Hippocampal formation (tissue), 2 donors: Measurements from ENCODE around the gene DNAJB14.
"Not testable (repeated sequence)": the region's sequence is repeated elsewhere in the genome, so short reads cannot be mapped to it uniquely, and the experiment has no call there.

Source experiments
- DNase-seq, 2 donors: peaks; one replicate each; lab custom pipeline; 2025; lab: John Stamatoyannopoulos, UW

Gene DNAJB14

DNA sequence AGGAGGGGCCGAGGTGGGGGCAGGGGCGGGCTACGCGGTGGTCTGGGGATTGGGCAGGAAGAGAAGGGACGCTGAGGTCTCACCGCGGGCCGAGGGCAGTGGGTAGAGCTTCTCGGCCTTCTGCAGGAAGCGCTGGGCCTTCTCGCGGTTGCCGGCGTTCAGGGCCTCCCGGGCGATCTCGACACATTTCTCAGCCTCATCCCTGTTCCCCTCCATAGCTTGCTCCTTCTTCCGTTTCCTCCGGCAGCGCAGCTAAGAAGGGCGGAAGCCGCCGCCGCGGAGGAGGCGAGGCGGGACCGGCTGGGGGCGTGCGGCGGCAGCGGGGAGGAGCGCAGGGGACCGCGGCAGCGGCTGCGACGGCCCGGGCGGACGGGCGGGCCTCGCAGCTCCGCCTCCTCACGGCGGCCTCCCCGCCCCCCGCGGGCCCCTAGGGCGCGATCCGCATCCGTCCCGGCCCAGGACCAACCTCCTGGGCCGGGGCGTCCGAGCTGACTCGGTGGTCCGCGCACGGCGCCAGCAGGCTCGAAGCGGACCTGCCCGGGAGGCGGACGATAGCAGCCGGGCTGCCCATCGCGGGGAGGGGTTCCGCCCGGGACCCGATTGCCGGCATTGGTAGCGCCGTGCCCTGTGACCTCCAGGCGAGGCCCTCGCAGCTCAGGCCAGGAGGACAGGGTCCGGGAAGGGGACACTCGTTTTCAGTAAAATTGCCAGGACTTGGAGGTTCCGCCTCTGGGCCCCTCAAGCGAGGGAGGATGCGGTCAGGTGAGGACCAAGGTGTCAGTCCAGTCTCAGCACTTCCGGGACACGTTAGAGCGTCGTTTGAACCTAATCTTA, at the start of gene DNAJB14:
TSS of gene DNAJB14 (minus strand) at position 263 of the 834 bp plus-strand sequence. CDS start at position 216, 47 bp downstream.
- DNase-seq: peak; percentile 50 to 69

DNA sequence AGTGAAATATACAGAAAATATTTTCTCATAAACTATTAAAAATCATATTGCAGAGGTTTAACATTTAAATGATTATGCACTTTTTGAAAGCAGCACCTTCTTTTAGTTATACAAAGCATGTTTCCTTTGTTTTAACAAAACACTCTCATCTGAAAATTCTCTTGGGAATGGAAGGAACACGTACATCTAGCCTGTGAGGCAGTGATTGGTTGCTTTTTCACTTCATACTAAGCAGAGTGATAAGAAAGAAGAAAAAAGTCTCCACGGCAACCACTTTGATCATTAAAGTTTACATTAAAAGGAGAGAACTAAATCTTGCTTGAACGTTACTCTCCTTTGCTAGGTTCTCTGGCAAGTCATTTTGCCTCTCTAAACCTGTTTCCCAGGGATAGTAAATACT, 45.3 kb upstream of the DNAJB14 start:
- no peak for DNase-seq

GRCh38 chr4:99987681-99988080, 41.3 kb upstream of the DNAJB14 start:
- DNase-seq: no peak

DNA sequence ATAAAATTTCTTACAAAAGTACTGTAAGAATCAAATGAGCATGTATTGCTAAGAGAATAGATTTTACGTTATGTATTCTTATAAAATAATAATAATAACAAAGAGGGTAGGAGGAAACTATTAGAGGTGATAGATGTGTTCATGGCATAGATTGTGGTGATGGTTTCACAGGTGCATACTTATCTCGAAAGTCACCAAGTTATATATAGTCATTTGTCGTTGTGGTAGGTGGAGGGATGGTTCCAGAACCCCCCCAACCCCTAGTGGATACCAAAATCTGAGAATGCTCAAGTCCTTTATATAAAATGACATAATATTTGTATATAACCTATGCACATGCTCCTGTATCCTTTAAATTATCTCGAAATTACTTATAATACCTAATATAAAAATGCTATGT, 40.4 kb upstream of the DNAJB14 start:
- no peak for DNase-seq

- no peak for DNase-seq
These were observed 37.0 kb upstream of the DNAJB14 start for GRCh38 chr4:99983289-99983943.

DNA sequence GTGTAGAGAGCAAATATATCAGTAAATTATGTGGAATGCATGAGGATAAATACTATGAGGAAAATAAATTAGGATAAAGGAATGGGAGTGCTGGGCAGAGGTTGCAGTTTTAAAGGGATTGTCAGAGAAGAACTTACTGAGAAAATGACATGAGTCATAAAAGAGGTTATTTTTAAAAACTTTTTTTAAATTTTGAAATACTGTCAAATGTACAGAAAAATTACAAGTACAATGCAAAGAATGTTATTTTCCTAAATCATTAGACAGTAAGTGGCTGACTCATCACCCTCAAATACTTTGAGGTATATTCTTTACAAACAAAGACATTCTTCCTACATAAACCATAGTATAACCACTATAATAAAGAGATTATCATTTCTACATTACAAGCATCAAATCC, 33.5 kb upstream of the DNAJB14 start:
- no peak for DNase-seq

- DNase-seq: no peak
These were observed 25.2 kb upstream of the DNAJB14 start for GRCh38 chr4:99971453-99972111.

- no peak for DNase-seq
These were observed 21.9 kb upstream of the DNAJB14 start for GRCh38 chr4:99968330-99968729.

DNA sequence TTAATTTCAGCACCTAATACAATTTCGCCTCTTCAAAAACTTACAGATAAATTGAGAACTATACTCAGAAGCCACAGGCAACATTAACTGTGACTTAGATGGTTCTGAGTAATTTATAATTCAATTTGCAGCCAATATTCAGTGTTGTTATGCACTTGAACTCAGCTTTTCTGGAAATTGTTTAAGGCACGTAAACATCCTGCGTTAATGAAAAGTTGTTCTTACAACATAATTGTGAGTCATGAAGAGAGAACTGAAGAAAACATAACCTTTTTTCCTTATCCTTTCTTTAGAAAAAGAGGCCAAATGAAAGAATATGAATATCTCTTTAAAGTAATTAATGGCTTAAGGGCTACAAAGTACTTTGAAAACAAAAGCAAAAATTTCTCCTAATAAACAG, 20.3 kb upstream of the DNAJB14 start:
- DNase-seq: no peak

GRCh38 chr4:99965674-99966350, 19.4 kb upstream of the DNAJB14 start:
- DNase-seq: no peak

DNA sequence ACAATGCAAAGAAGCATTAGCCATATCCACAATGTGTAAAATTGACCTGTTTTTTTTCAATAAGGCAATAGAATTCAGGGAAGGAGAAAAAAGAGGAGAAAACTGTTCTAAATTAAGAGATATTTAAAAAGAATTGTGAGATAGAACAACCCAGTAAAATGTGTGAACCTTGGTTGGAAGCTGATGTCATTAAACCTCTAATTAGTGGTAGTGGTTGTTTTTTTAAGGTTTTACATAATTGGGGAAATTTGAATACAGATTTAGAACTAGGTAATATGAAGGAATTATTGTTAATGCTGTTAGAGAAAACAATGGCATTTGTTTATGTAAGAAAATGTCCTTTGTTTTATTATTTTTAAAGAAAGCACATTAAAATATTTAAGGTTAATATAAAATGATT, 18.8 kb upstream of the DNAJB14 start:
- no peak for DNase-seq

GRCh38 chr4:99961711-99962110, 15.3 kb upstream of the DNAJB14 start:
- DNase-seq: no peak

GRCh38 chr4:99960648-99961047, 14.2 kb upstream of the DNAJB14 start:
- no peak for DNase-seq

GRCh38 chr4:99958207-99958606, 11.8 kb upstream of the DNAJB14 start:
- not testable (repeated sequence) for DNase-seq

- DNase-seq: peak in 1 of 2 donors; percentile 54
These were observed 4.5 kb upstream of the DNAJB14 start for GRCh38 chr4:99950913-99951254.

DNA sequence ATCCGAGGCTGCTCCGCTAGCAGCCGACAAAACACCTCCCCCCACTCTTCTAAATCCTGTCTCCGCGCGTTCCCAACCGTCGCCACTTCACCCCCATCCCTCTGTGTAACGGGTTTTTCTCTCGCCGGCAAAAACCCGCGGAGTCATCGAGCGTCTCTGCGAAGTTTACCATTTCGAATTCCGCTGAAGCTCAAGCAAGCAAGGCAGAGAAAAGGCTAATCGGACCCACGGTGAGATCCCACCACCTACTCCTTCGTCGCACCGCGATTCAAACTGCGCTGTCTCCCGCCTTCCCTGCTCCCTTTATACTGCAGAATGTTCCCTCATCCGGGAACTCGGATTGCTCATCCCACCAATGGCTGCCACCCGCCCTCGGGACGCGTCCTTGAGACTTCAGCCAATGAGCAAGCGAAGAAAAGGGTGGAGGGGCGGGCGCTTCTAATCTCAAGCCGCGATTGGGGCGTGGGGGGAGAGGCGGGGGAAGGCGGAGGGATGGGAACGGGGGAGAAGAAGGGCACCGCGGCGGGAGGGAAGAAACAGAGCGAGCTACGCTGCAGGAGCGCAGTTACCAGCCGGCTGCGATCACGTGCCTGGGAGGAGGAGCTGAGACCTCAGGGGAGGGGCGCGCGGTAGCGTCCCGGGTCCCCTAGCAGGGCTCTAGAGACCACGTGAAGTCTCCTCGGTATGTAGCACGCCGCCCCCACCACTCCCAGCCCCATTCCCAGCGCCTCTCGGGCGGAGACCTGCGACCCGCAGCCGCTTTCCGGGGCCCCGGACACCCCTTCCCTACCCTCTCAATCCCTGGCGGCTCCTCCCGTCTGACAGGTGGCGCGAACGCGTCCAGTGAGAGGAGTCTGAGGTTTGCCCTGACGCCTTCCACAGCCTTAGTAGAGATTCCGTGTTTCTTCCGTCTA, 3.8 kb upstream of the DNAJB14 start, which contains the start of gene H2AZ1:
TSS of gene H2AZ1 (minus strand) at position 277 of the 914 bp plus-strand sequence. CDS start at position 172, 105 bp downstream.
- DNase-seq: peak; percentile 98 to 99

- peak; percentile 79 to 96 for DNase-seq
These were observed 2.9 kb upstream of the DNAJB14 start for GRCh38 chr4:99949034-99949998.

GRCh38 chr4:99947608-99948007, 1.2 kb upstream of the DNAJB14 start:
- DNase-seq: no peak

DNA sequence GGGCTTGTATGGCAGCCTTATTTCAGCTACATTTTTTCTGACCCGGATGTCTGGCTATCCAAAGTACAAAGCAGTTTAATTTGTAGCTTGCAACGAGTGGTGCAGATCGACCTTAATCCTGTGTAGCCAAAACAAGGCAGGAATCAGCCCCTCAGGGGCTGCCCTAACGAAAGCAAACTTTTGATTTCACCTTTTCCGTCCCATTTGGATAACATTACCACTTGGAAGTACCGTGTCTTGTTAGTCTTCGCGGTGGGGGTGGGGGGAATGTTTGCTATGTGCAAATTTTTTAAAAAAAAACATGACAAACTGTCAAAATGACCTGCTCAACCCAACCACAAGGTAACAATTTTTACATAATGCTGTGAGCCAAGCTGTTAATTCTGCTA, 766 bp upstream of the DNAJB14 start:
- DNase-seq: no peak
